Ramos (cell line): ENCODE data around the gene TP53RK.

ENCODE experiments used
- in situ Hi-C: fragments of 300-500 bp; cut with MboI; formaldehyde crosslinking; loops from one replicate; pipeline ENCODE4 v1.14.3; 2022; ENCODE audit warnings: low sequenced_read_pairs; ENCODE audit not compliant: unreplicated experiment

The TP53RK gene

GRCh38 chr20:46688151-46689081, 828 bp downstream of the TP53RK start:
- in situ Hi-C loops, result loop anchor here (25.0 kb wide), 1 partner anchor 676 kb away; the partner anchor contains the start of gene MMP9

DNA sequence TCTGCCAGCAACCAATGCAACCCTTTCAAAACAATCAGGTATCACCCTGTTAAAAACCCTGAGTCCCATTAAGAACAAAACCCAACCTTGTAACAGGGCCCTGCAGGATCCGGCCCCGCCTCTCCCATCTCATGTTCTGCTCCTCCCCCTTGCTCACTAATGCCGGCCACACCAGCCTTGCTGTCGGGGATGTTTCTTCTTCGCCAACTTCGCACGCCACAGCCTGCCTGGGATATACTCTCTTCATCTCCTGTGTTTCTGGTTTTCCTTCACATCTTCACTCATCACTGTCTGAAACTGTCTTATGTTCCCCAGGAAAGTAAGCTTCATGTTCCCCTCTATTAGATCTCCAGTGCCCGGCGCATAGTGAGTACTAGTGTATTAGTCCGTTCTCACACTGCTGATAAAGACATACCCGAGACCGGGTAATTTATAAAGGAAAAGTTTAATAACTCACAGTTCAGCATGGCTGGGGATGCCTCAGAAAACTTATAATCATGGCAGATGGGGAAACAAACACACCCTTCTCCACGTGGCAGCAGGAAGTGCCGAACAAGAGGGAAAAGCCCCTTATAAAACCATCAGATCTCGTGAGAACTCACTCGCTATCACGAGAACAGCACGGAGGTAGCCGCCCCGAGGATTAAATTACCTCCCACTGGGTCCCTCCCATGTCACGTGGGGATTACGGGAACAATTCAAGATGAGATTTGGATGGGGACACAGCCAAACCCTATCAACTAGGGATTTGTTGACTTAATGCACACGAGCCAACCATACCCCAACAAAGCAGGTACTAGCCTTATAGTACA, 5.1 kb downstream of the TP53RK start:
- in situ Hi-C loops, result loop anchor here (25.0 kb wide), 1 partner anchor 672 kb away; the partner anchor contains the start of gene MMP9

- in situ Hi-C loops, result loop anchor here (25.0 kb wide), 1 partner anchor 671 kb away; the partner anchor contains the start of gene MMP9
Measured at GRCh38 chr20:46683668-46683938, 5.6 kb downstream of the TP53RK start.

GRCh38 chr20:46683011-46683667, 6.1 kb downstream of the TP53RK start:
- in situ Hi-C loops, result loop anchor here (25.0 kb wide), 1 partner anchor 671 kb away; the partner anchor contains the start of gene MMP9

DNA sequence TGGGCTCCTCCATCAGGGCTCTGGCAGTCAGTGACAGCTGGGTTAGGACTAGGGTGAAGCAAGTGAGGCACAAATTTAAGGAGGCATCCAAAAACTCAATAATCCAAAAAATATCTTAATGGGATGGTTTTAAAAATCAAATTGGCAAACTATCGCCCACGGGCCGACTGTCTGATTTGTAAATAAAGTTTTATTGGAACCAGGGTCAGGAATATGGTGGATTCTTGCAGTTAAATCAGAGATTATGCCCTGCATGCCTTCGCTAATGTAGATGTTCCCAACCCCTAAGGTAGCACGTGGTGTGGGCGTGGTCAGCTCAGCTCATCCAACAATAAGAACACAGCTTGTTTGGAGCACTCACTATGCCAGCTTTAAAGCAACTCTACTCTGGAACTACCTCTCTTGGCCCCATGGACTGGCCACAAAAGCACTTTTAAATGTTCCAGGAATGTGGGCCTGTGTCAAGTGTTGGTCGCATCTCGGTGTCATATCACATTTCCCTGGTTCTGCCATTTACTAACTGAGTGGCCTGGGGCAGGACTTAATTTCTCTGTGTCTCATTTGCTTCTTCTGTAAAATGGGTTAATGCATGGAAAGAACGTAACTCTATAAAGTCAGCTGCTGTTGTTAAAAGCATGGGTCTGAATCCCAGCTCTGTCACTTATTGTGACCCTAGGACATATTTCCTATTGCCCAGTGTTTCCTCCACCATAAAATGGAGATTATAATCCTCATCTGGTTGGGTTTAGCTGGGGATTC, 7.0 kb downstream of the TP53RK start:
- in situ Hi-C loops, result loop anchor here (25.0 kb wide), 1 partner anchor 670 kb away; the partner anchor contains the start of gene MMP9

DNA sequence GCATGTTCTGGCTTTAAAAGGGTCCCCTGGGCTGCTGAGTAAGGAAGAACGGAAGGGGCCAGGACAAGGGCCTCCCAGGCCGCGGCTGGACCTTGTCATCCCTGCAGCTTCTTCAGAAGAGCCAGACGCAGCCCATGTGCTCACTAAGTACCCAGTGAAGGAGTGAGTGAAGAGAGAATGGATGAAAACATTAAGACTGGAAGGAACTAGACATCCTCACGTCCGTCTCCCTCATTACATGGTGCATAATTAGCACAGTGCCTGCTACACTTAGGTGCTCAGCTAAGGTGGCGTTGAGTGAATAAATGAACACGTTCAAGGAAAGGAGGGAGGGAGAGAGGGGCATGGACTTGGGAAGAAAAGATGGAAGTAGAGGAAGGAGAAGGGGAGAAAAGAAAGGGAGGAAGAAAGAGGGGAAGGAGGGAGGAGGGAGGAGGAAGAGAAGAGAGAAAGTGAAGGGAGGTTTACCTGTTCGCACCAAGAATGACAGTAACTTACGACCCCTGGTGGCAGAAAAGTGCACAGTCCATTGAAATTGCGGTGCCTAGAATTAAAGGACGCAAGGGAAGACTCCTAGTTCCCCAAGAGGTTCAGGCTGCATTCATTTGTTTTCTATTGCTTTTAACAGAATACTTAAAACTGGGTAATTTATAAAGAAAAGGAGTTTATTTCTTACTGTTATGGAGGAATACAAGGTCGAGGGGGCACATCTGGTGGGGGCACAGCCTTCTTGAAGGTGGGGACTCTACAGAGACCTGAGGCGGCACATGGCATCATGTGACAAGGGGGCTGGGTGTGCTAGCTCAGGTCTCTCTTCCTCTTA, 8.0 kb downstream of the TP53RK start:
- in situ Hi-C loops, result loop anchor here (25.0 kb wide), 1 partner anchor 669 kb away; the partner anchor contains the start of gene MMP9

DNA sequence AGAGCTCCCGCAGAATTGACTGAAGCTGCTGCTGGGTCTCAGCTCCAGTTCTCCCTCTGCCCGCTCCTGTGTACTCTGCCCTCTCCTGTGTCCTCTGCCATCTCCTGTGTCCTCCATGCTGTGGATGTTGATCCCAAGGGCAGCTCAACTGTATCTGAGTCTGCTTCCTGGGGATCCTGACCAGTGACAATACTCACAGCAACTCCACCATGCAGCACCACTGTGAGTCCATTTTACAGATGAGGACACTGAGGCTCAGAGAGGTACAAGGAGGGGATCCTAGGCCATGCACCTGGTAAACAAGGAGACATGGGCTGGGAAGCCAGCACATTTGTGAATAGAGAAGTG, 8.6 kb downstream of the TP53RK start:
- in situ Hi-C loops, result loop anchor here (25.0 kb wide), 1 partner anchor 668 kb away; the partner anchor contains the start of gene MMP9

GRCh38 chr20:46678516-46678915, 10.7 kb downstream of the TP53RK start:
- in situ Hi-C loops, result loop anchor here (25.0 kb wide), 1 partner anchor 666 kb away; the partner anchor contains the start of gene MMP9

DNA sequence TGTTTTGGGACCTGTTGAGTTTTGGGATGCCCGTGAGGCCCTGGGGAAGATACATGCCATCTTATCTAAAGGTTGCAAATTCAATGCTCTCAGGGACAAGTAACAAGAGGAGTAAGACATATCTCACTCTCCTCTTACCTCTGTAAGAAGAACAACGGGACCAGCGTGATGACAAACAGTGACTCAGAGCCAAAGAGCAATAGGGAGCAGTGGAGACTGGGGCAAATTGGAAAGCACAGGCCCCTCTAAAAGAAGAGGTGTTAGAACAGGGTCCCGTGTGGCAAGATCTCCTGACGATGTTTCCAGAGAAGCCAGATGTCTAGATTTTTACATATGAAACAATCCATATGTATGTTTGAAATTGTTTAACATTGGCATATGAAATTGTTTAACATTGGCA, 11.6 kb downstream of the TP53RK start:
- in situ Hi-C loops, result loop anchor here (25.0 kb wide), 1 partner anchor 665 kb away; the partner anchor contains the start of gene MMP9

DNA sequence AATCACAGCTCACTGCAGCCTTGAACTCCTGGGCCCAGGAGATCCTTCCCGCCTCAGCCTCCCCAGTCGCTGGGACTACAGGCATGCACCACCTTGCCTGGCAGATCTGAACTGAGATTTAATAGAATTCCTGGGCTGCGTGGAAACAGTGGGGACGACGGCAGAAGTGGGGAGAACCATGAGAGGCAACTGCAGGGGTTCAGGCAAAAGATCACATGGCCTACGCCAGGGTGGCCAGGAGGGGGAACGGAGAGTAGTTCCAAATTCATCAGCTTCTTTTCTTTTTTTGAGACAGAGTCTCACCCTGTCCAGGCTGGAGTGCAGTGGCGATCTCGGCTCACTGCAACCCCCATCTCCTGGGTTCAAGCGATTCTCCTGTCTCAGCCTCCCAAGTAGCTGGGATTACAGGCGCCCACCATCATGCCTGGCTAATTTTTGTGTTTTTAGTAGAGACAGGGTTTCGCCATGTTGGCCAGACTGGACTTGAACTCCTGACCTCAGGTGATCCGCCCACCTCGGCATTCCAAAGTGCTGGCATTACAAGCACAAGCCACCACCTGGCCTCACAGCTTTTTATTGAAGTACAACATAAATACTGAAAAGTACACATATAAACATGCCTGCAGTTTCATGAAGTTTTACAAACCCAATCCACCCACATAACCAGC, 12.5 kb downstream of the TP53RK start:
- in situ Hi-C loops, result loop anchor here (25.0 kb wide), 1 partner anchor 664 kb away; the partner anchor contains the start of gene MMP9

DNA sequence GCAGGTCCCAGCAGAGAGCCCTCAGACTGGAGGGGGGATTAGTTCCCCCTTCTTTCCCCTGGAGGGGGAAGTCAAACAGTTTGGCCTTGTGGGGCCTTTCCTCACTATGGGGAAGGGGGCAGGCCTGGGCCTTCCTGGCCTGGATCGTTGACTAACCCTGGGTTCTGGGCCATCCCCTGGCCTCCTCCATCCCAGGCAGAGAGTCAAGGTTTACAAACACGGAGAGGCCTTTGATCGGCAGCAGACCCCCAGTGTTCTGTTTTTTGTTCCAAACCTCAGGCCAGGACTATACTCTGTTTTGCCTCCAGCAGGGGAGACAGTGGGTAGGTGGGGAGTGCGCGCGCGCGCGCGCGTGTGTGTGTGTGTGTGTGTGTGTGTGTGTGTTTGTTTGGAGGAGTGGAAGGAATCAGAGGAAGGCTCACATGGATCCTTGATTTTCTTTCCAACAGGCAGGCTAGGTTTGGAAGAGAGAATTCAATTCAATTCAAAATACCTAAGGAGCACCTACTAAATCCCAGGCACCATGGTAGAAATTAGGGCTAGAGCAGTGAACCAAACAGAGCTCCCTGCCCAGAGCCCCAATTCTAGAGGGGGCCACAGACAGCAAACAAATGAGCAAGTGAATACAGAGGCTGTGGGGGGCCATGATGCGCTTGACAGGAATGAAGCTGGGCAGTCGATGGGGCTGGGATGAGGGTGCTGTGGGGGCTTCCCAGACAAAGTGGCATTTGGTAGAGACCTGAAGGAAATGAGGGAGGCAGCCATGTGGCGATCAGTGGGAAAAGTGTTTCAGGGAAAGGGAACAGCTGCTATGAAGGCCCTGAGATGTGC, 14.8 kb downstream of the TP53RK start:
- in situ Hi-C loops, result loop anchor here (25.0 kb wide), 1 partner anchor 662 kb away; the partner anchor contains the start of gene MMP9

DNA sequence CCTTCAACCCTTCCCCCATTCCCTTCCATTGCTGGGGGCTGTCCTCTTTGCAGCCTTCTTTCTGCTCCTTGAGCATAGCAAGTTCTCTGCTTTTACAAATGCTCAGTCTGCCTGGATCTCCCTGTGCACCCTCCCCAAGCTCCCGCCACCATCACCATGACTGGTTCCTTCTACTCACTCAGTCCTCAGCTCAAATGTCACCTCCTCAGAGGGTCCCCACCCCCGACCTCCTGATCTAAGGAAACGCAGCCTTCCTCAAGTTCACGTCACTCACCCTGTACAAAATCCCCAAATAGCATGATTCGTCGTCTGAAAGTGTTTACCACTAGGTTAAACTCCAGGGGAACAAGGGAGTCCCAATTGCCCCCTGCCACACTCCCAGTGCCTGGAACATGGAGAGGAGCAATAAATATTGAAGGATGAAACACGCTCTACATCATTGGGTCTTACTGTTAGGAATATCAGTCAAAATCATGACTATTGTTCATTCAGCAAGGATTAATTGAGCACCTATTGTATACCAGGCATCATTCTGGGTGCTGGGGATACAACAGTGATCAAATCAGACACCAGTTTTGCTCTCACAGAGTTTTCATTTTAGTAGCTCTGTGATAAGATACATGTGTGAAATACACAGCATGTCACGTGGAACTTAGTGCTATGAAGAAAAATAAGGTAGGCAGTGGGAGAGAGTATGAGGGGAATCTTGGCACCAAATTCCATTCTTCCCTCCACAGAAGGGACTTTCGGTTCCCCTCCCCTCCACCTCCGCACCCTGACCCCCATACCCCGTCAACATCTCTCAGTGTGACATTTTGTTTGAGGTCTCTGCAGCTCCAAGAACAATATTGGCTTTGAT, 15.6 kb downstream of the TP53RK start:
- in situ Hi-C loops, result no loop called here

DNA sequence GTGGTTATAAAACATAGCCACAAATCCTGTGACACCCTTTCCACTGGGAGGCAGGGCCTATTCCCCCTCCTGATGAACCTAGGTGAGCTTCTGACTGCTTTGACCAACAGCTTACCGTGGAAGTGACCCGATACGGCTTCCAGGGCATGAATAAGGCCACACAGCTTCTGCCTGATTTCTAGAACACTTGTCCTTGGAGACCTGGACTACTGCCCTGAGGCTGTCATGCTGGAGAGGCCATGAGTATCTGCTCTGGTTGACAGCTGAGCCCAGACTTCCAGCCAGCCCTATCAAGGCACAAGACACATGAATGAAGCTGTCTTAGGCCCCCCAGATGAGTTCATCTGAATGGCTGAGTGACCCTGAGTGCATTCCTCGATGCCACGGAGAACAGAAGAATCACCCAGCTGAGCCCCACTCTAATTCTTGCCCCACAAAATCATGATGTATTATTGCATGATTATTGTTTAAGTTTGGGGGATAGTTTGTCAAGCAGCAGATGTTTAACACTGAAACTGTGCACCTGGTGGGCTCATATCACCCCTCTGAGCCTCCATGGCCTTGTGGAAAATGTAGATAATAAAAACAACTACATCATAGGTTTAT, 16.6 kb downstream of the TP53RK start:
- in situ Hi-C loops, result no loop called here

- in situ Hi-C loops, result no loop called here
Measured at GRCh38 chr20:46671866-46672542, 17.2 kb downstream of the TP53RK start.
